GM19351 (cell line): ENCODE results near the gene B3GNT7.
"Not testable (repeated sequence)": the region's sequence is repeated elsewhere in the genome, so short reads cannot be mapped to it uniquely, and the experiment has no call there.

Source experiments
- ATAC-seq: cut with Tn5 transposase; IDR thresholded peaks from one replicate; pipeline ENCODE4 v1.9.1; 2021; ENCODE audit warnings: mild to moderate bottlenecking, moderate library complexity; ENCODE audit not compliant: unreplicated experiment

Gene B3GNT7

GRCh38 chr2:231364961-231365810, 30.3 kb upstream of the B3GNT7 start:
- no peak for ATAC-seq

- no peak for ATAC-seq
These were observed 28.3 kb upstream of the B3GNT7 start for GRCh38 chr2:231367178-231367577.

- no peak for ATAC-seq
These were observed 25.7 kb upstream of the B3GNT7 start for GRCh38 chr2:231369580-231370428.

- no peak for ATAC-seq
These were observed 25.1 kb upstream of the B3GNT7 start for GRCh38 chr2:231370429-231370748.

GRCh38 chr2:231370749-231371429, 24.6 kb upstream of the B3GNT7 start:
- no peak for ATAC-seq

GRCh38 chr2:231371430-231372054, 24.0 kb upstream of the B3GNT7 start:
- ATAC-seq: no peak

GRCh38 chr2:231372326-231372725, 23.2 kb upstream of the B3GNT7 start:
- no peak for ATAC-seq

- no peak for ATAC-seq
These were observed 22.3 kb upstream of the B3GNT7 start for GRCh38 chr2:231373184-231373583.

- no peak for ATAC-seq
These were observed 21.6 kb upstream of the B3GNT7 start for GRCh38 chr2:231373786-231374349.

- no peak for ATAC-seq
These were observed 20.7 kb upstream of the B3GNT7 start for GRCh38 chr2:231374771-231375170.

GRCh38 chr2:231375994-231376615, 19.4 kb upstream of the B3GNT7 start:
- ATAC-seq: not testable (repeated sequence)

- no peak for ATAC-seq
These were observed 18.7 kb upstream of the B3GNT7 start for GRCh38 chr2:231376857-231377256.

- no peak for ATAC-seq
These were observed 17.3 kb upstream of the B3GNT7 start for GRCh38 chr2:231378026-231378722.

- ATAC-seq: no peak
These were observed 16.0 kb upstream of the B3GNT7 start for GRCh38 chr2:231379266-231380215.

- no peak for ATAC-seq
These were observed 15.2 kb upstream of the B3GNT7 start for GRCh38 chr2:231380307-231380706.

- no peak for ATAC-seq
These were observed 14.3 kb upstream of the B3GNT7 start for GRCh38 chr2:231380991-231381847.

- ATAC-seq: no peak
These were observed 13.4 kb upstream of the B3GNT7 start for GRCh38 chr2:231382116-231382515.
